HG03108 (cell line): ENCODE data around the gene UBE2S.
A peak's percentile ranks its signal among the peaks of the same experiment; 100 is the strongest.
"Not testable (repeated sequence)": the region's sequence is repeated elsewhere in the genome, so short reads cannot be mapped to it uniquely, and the experiment has no call there.

Experiments
- ATAC-seq: cut with Tn5 transposase; IDR thresholded peaks from one replicate; pipeline ENCODE4 v1.9.1; 2021; ENCODE audit warnings: moderate library complexity; ENCODE audit not compliant: unreplicated experiment

The UBE2S gene

GRCh38 chr19:55440411-55441105, 33.0 kb upstream of the UBE2S start:
- ATAC-seq: no peak

- no peak for ATAC-seq
Observed at GRCh38 chr19:55439052-55439451, 31.5 kb upstream of the UBE2S start.

GRCh38 chr19:55437410-55437809, 29.8 kb upstream of the UBE2S start:
- ATAC-seq: no peak

GRCh38 chr19:55436847-55437246, 29.3 kb upstream of the UBE2S start:
- ATAC-seq: no peak

GRCh38 chr19:55435020-55435419, 27.4 kb upstream of the UBE2S start:
- ATAC-seq: no peak

GRCh38 chr19:55434356-55434919, 26.9 kb upstream of the UBE2S start:
- no peak for ATAC-seq

- no peak for ATAC-seq
Observed at GRCh38 chr19:55433292-55433691, 25.7 kb upstream of the UBE2S start.

- no peak for ATAC-seq
Observed at GRCh38 chr19:55432241-55432959, 24.8 kb upstream of the UBE2S start.

- no peak for ATAC-seq
Observed at GRCh38 chr19:55431183-55431582, 23.6 kb upstream of the UBE2S start.

- no peak for ATAC-seq
Observed at GRCh38 chr19:55426042-55426441, 18.5 kb upstream of the UBE2S start.

- no peak for ATAC-seq
Observed at GRCh38 chr19:55424518-55424917, 16.9 kb upstream of the UBE2S start.

- no peak for ATAC-seq
Observed at GRCh38 chr19:55423225-55424005, 15.8 kb upstream of the UBE2S start.

- not testable (repeated sequence) for ATAC-seq
Observed at GRCh38 chr19:55421281-55421680, 13.7 kb upstream of the UBE2S start.

- no peak for ATAC-seq
Observed at GRCh38 chr19:55419624-55420236, 12.1 kb upstream of the UBE2S start.

- no peak for ATAC-seq
Observed at GRCh38 chr19:55419103-55419502, 11.5 kb upstream of the UBE2S start.

GRCh38 chr19:55418185-55418584, 10.6 kb upstream of the UBE2S start:
- no peak for ATAC-seq

- no peak for ATAC-seq
Observed at GRCh38 chr19:55410168-55410567, 2.6 kb upstream of the UBE2S start.

- not testable (repeated sequence) for ATAC-seq
Observed at GRCh38 chr19:55409179-55409578, 1.6 kb upstream of the UBE2S start.

GRCh38 chr19:55408533-55408872, 915 bp upstream of the UBE2S start:
- ATAC-seq: no peak

- ATAC-seq: peak; percentile 75
Observed at GRCh38 chr19:55407800-55408532, 378 bp upstream of the UBE2S start.
